ENCODE measurements around the gene RABL2B. TPM values are rescaled to one million over a fixed set of nuclear protein-coding genes. Genes with fewer than 3 reads are reported as not detected.
A peak's percentile ranks its signal among the peaks of the same experiment; 100 is the strongest.
"Not testable (repeated sequence)": the region's sequence is repeated elsewhere in the genome, so short reads cannot be mapped to it uniquely, and the experiment has no call there.

The RABL2B gene
- total and polyA plus RNA-seq, 2 experiments from 2014 or later = 13.0 to 37.0 TPM

DNA sequence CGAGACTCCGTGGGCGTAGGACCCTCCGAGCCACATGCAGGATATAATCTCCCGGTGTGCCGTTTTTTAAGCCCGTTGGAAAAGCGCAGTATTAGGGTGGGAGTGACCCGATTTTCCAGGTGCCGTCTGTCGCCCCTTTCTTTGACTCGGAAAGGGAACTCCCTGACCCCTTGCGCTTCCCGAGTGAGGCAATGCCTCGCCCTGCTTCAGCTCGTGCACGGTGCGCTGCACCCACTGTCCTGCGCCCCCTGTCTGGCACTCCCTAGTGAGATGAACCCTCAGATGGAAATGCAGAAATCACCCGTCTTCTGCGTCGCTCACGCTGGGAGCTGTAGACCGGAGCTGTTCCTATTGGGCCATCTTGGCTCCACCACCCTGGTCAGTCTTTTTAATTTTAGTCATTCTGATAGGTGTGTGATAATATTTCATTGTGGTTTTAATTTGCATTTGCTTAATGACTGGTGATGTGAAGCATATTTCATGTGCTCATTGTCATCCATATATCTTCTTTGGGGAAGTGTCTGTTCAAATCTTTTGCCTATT lies 26.4 kb downstream of the RABL2B start:
- Histone ChIP-seq H3K4me3 (peak overlapping the region; percentile 47), H3K27ac (peak overlapping the region; percentile 75)
- peak; percentile 25 to 35 for DNase-seq (ENCODE audit: low read depth in 1 of 2, low spot score in 1 of 2)
- not testable (repeated sequence) for H3K36me3 ChIP-seq; H3K4me1 ChIP-seq (ENCODE audit: low read depth); H3K27me3 ChIP-seq; H3K9me3 ChIP-seq (ENCODE audit: low read depth)
- TF ChIP-seq CTCF (IDR thresholded peaks at IDR 0.05; ENCODE audit: low read depth, low read length) = peak; percentile 15

- H3K9me3 ChIP-seq (ENCODE audit: low read depth); H3K27ac ChIP-seq; H3K4me3 ChIP-seq; H3K4me1 ChIP-seq (ENCODE audit: low read depth); H3K36me3 ChIP-seq; H3K27me3 ChIP-seq; DNase-seq (ENCODE audit: low read depth in 1 of 2, low spot score in 1 of 2): not testable (repeated sequence)
Measured at GRCh38 chr22:50756406-50756805, 27.0 kb downstream of the RABL2B start.

DNA sequence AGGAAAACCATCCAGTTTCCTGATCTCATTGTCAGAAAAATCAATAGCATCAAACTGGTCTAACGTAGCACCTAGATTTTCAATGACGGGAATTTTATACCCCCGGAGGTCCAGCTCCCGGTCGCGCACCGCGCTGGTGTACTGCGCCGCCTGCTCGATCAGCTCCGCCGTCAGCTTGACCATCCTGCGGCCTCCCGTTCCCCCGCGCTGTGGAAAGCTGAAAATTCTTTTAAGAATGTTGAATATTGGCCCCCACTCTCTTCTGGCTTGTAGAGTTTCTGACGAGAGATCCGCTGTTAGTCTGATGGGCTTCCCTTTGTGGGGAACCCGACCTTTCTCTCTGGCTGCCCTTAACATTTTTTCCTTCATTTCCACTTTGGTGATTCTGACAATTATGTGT lies 28.2 kb downstream of the RABL2B start:
- H3K27me3 ChIP-seq; H3K4me3 ChIP-seq; DNase-seq (ENCODE audit: low read depth in 1 of 2, low spot score in 1 of 2); H3K9me3 ChIP-seq (ENCODE audit: low read depth); H3K27ac ChIP-seq; H3K4me1 ChIP-seq (ENCODE audit: low read depth); H3K36me3 ChIP-seq: not testable (repeated sequence)

GRCh38 chr22:50749302-50750074 lies 33.9 kb downstream of the RABL2B start:
- not testable (repeated sequence) for H3K27me3 ChIP-seq; DNase-seq (ENCODE audit: low read depth in 1 of 2, low spot score in 1 of 2); H3K36me3 ChIP-seq; H3K4me1 ChIP-seq (ENCODE audit: low read depth); H3K9me3 ChIP-seq (ENCODE audit: low read depth); H3K27ac ChIP-seq; H3K4me3 ChIP-seq

- H3K9me3 ChIP-seq (ENCODE audit: low read depth); H3K4me3 ChIP-seq; H3K27ac ChIP-seq; H3K36me3 ChIP-seq; H3K4me1 ChIP-seq (ENCODE audit: low read depth); DNase-seq (ENCODE audit: low read depth in 1 of 2, low spot score in 1 of 2); H3K27me3 ChIP-seq: not testable (repeated sequence)
Measured at GRCh38 chr22:50748630-50749029, 34.8 kb downstream of the RABL2B start.

DNA sequence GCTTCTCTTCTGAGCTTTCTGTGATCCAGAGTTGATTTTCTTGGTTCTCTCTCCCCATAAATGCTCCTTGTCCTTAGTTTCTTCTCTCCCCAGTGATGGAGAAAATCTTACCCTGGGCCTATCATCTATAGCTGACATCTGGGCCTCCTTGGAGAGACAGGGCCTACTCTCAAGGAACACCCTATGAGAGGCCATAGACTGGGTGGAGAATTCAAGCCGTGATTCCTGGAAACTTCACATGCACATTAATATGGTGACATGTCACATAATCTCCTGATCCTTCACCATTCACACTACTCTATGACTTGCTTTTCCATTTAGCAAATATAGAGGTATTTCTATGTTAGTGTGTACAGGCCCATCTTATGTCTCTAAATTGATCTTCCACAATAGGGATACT lies 35.9 kb downstream of the RABL2B start:
- not testable (repeated sequence) for H3K27me3 ChIP-seq

DNA sequence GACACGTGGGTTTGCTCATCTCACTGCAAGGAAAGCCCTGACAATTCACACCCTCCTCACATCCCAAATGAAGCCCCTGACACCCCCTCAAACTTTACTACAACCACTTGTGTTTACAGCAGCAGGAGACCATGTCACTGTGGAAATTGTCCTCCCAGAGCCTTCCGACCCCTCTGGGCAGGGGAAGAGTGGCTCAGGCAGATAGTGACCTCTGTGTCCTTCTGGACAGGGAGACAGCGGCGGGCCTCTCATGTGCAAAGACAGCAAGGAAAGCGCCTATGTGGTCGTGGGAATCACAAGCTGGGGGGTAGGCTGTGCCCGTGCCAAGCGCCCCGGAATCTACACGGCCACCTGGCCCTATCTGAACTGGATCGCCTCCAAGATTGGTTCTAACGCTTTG lies 39.0 kb downstream of the RABL2B start:
- H3K4me3 ChIP-seq = not testable (repeated sequence)
- peaks cover 13% of the 10 kb centered on the region for H3K27me3 ChIP-seq

More for the DNA sequence above, 35.9 kb downstream of the RABL2B start:
- DNase-seq (ENCODE audit: low read depth in 1 of 2, low spot score in 1 of 2); H3K4me3 ChIP-seq; H3K36me3 ChIP-seq; H3K9me3 ChIP-seq (ENCODE audit: low read depth); H3K27ac ChIP-seq; H3K4me1 ChIP-seq (ENCODE audit: low read depth): not testable (repeated sequence)

DNA sequence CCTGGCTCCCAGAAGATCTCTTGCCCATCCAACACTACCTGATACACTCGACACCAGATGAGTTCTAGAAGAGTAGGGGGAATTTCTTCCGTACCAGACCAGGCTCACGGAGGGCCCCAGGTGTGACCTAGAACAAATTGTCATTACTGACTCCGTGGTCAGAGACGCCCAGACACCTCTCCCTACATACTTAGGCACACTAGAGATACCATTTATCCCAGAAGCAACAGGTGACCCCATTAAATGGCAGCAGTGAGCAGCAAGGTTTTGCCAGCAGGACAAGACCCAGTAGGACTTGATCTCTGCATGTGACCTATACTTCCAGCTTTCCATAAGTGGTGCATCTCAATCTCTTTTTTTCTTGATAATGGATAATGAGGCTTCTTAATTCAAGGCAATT lies 42.7 kb downstream of the RABL2B start:
- H3K4me3 ChIP-seq; H3K4me1 ChIP-seq (ENCODE audit: low read depth); H3K36me3 ChIP-seq; H3K27ac ChIP-seq; H3K9me3 ChIP-seq (ENCODE audit: low read depth); DNase-seq (ENCODE audit: low read depth in 1 of 2, low spot score in 1 of 2): not testable (repeated sequence)
- H3K27me3 ChIP-seq = peaks cover 37% of the 10 kb centered on the region

More for the DNA sequence above, 39.0 kb downstream of the RABL2B start:
- not testable (repeated sequence) for H3K36me3 ChIP-seq; H3K9me3 ChIP-seq (ENCODE audit: low read depth); H3K4me1 ChIP-seq (ENCODE audit: low read depth); DNase-seq (ENCODE audit: low read depth in 1 of 2, low spot score in 1 of 2); H3K27ac ChIP-seq

DNA sequence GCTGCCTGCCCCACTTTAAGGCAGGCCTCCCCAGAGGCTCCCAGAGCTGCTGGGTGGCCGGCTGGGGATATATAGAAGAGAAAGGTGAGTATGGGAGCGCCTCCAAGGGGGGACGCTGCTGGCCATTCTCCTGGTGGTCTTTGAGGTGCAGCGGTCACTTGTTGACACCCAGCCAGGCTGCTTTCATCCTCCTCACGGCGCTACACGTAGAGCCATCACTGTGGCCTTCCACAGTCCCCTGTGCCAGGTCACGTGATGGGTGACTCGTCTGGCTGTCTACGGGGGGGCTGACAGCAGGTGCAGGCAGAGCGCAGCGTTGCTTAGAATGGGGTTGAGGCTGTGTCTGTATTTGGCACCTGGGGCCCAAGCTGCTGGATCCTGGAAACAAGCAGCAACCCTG lies 43.5 kb downstream of the RABL2B start:
- Histone ChIP-seq H3K27me3 (peaks cover 45% of the 10 kb centered on the region), H3K9me3 (ENCODE audit: low read depth) (no peaks in the 10 kb centered on the region), H3K36me3 (no peaks in the 10 kb centered on the region), H3K4me3 (no peak overlapping the region), H3K27ac (no peak overlapping the region), H3K4me1 (ENCODE audit: low read depth) (no peaks in the 10 kb centered on the region)
- no peak for TF ChIP-seq CTCF (IDR thresholded peaks at IDR 0.05; ENCODE audit: low read depth, low read length)
- no peak for DNase-seq (ENCODE audit: low read depth in 1 of 2, low spot score in 1 of 2)
